CD4-positive, alpha-beta T cell treated with Interleukin-15 for 1 hour (primary cell): ENCODE results near the gene PLCB4.

Experiments used
- DNase-seq: peaks from one replicate; pipeline ENCODE4 v3.0.0-alpha.2; 2020

PLCB4 gene

DNA sequence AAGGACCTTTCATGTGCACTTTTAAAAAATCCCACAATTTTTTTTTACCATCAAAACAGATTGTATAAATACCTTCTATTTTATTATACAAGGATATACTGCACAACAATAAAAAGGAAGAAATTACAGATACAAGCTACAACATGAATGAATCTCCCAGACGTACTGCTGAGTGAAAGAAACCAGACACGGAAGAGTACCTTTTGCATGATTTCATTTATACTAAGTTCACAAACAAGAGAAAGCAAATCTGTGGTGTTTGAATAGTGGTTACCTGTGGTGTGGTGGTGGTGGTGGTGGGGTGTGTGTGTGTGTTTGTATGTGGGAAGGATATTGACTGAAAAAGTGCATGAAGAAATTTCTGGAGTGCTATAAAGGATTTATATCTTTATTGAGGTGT is 6.8 kb upstream of the PLCB4 start:
- DNase-seq: no peak

DNA sequence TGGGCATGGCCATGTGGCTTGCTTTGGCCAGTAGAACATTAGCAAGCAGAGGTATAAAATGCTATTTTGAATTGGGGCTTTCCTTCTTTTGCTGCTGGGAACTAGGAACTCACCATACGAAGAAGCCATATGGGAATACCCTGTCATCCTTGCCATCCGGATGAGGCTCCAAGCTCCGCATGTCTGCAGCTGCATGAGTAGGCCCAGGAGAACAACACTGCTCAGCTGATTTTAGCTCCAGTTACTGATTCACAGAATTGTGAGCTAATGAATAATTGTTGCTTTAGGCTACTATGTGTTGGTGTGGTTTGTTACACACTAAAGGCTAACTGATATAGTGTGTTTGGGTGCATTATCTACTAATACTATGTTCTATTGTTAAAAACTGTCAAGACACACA is 2.7 kb upstream of the PLCB4 start:
- DNase-seq: no peak

DNA sequence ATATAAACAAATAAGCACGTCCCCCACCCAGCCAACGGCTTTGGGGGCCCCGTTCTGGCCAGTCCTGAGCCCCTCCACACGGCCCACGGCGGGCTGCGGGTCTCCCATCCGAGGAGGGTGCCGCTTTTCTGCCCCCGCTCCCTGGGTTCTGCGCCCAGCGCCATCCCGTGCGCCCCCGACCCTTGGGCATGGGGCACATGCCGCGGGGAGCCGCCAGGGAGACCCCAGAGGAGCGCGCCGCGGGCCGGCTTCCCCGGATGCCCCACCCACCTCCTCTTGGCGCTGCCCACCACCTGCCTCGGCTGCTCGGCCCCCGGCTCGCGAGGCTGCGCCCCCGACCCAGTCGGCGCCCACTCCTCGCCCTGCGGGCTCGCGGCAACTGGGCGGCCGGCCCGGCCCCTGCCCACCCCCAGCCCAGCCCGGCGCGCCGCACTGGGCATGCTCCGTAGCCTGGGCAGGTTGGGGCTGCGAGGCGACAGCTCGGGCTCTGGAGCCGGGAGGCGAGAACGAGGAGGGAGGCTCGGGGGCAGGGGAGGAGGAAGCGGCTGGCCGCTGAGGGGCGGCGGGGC is 570 bp upstream of the PLCB4 start:
- no peak for DNase-seq

GRCh38 chr20:9070304-9070703 is 1.4 kb downstream of the PLCB4 start:
- DNase-seq: no peak

DNA sequence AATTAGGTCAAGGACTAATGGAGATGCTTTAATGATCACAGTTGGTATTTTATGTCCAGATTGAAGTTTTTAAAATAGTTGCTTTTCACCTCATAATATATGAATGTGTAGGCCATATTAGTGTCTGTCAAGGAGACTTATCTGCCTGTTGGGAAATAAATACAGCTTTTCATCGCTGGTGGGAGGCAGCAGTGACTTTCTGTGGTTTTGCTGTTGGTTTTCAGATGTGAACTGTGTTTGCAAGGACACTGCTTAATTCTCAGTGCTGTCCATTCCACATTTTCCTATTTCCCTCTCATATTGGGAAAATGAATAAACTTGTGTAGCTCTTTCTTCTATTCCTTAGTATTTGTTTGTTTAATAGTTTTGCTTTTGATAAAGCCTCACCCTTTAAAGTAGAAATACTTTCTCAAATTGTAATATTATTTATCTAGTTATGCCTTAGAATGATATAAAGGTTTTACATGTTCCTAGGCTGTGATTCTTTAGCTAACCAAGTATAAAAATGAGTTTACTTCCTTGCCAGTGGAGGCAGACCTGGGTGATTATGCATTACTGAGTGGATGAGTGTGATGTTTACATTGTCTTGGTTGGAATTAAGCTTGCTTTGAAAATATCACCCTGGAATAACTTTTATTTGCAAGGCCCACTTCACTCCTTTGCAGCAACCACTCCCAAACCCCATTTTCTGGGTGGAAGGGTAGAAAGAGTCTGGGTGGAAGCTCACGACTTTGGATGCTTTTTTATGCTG is 3.3 kb downstream of the PLCB4 start:
- DNase-seq: no peak

DNA sequence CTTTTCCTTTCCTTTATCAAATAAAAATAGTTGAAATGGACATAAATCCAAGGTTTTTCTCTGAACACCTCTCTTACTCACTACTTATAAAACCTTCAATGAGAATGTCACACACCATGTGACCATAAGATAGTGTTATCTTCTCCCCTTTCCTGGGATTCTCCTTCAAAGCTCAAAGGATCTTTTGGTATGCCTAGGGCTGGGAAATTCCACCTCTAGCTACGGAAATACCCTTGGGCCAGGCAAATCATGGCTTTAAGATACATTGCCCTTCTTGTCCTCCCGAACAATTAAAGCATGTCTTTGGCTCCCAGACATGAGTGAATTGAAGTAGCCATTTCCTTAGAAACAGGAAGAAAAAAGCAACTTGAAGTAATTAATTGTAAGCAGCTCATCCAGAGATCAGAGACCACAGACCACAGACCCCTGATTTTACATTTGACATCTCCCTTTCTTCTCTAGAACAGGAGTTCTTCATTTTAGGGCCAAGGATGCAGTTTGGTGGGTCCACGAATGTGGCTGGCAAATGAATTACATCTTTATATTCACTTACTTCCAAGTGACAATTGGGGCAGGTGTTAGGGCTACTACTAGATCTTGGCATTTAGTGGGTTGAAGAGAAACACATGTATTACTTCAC is 4.1 kb downstream of the PLCB4 start:
- DNase-seq: no peak

DNA sequence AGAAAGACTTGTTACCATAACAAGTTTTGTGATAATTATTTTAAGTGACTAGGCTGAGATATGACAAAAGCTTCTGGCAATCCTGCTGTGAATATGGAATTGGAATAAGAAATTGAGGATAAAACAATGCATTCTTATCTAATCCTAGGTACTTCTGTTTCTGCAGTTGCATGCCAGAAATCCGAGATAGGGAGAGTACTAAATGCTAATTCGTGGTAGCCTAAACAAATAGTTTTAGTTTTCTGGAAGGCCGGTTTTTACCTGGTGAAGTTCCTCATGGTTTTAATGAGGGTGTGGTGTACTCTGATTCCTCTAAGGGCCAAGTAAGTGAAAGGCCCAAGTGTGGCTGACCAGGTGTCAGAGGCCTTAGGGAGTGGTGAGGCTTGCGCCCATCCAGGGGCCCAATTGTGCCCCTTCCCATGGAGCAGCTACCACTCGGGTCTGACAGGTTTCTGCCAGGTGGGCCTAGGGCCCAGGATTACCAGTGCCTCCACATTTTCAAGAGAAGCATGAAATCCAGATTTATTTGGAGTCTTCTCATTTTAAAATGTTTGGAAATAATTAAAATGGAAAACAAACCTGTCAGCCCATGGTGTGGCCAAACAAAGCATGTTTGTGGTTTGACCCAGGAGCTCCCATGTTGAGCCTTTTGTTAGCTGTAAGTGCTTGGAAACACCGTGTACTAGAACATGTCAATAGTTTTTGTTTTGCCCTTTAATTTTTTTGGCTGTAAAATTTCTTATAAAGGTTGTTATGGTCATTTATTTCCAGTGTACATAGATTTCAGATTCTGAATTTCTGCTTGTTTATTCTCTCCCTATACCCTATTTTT is 6.6 kb downstream of the PLCB4 start:
- no peak for DNase-seq

- DNase-seq: no peak
Measured at GRCh38 chr20:9076440-9076839, 7.6 kb downstream of the PLCB4 start.

- DNase-seq: no peak
Measured at GRCh38 chr20:9078826-9079731, 10.2 kb downstream of the PLCB4 start.

DNA sequence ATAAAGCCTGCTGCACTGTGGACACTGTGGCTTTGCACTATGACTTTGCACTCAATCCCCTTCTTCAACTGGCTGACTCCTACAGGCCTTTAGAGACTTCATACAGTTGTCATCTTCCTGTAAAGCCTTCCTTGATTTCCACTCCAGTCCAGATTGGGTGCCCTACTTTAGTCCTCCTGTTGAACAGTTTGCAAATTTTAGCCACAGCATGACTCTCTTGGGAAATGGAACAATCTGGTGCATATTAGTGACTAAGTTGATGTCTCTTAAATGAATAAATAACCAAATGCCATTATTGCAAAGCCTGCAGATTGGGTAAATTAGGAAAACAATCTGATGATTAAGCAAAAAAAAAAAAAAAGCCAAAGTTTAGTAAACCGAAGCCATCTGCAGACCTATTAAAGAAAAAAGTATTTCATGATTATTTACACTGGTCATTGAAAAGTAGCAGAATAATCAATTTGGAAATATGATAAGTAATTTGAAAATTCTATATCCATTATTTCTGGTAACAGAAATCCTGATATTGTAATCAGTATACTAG is 12.6 kb downstream of the PLCB4 start:
- no peak for DNase-seq

- no peak for DNase-seq
Measured at GRCh38 chr20:9082741-9083140, 13.9 kb downstream of the PLCB4 start.

DNA sequence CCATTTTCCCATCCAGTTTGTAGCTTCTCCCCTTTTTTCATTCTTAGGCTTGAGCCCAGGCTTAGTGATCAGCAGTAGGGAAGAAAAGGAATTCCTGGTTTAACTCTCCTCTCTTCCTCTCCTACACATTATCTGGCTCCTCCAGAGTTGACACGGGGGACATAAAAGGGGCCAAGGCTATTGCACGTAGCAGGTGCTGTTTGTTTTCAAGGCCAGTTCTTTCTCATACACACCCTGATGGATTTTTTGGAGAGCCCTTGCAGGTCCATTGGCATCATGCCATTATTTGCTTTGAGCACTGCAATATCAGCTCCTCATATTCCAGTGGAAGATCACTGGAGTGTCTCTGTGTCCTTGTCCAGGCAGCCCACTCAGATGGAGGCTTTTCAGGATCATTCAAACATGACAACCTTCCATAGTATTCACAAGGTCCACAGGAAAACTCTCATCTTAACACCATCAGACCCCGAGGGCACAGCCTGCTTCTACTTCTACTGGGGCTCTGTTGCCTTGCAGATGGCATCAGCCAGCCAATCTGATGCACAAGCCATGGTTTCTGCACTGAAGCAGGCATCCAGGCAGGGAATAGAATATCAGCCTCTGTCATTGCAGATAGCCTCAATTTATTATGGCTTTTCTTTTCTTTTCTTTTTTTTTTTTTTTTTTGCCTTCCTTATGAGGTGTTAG is 18.8 kb downstream of the PLCB4 start:
- DNase-seq: no peak

DNA sequence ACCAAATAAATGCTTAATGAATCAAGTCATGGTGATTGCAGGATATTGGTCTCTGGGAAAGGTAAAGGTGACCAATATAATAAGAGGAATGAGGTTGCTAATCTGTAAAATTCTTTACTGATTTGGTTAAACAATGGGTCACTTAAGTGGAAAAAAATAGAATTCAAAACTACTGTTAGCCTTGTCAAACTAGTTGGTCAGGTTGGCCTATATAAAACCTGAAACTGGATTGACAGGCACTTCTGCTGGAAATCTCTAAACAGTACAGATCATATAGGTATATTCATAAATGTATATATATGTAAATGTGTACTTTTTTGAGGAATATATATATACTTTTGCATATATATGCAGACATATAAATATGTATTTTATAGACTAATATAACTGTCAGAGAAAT is 19.7 kb downstream of the PLCB4 start:
- no peak for DNase-seq

DNA sequence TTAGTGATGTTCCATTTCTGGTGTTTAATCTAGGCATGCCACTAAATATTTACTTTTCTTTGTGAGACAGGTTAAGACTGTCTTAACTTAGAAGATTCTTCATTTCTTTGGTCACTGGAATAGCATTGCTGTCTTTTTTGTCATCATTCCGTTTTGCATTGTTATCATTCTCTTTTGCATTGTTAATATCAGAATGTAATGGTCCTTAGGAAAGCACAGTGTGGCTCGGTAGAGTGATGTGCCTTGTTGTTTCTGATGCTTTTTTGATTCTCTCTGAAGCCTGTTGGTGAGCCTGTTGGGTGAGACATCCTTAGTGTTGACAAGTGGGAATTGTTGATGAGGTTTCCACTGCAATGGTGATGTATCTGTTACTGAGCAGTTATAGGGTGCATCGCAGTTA is 23.2 kb downstream of the PLCB4 start:
- no peak for DNase-seq

DNA sequence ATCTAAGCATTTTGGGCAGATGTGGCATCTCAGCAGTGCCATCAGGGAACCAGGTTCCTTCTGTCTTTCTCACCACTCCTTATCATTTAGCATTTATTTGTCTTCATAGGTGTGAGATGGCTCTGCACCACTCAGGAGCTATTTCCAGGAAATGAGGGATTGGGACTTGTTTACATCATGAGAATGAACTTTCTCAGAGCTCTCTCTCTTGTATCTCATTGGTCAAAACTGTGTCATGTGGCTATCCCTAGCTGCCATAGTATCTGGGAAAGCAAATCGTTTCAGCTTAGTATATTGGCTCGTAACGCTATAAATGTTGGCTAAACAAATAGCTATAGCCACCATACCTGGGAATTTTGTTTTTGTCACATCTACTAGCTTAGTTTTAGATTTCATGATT is 23.8 kb downstream of the PLCB4 start:
- no peak for DNase-seq

DNA sequence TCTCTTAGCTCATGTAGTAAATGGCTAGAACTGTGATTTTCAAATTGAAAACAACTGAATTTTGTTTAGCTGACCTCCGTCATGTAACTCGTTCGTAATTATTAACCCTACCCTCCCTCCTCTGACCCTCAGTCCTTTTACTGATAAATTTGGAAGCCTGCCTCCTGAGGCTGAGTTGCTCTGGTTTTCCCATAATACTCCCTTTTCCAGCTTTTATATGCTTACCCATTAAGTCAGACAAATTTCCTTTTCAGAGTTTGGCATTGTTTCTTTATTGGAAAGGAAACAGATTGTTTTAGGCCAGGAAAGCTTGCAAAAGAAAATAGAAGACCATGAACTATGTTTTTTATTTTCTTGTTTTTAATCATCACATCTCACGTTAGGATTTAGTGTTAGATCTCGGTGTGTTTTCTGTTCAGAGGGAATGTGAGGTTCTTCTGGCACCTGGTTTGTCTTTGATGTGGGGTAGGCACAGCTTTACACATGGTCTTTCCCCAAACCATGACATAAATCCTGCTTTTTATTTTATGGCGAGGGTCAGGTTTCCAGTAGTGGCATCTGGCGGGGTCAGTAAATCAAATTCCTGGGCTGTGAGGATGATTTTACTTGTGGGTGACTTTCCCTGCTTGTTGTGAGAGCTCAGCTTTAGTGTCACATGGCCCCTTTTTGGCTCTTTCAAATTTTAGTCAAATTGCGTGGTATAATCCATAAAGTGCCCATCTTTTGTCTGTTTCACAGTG is 24.5 kb downstream of the PLCB4 start:
- DNase-seq: no peak

- no peak for DNase-seq
Measured at GRCh38 chr20:9099372-9099771, 30.5 kb downstream of the PLCB4 start.

- no peak for DNase-seq
Measured at GRCh38 chr20:9100691-9101090, 31.8 kb downstream of the PLCB4 start.

DNA sequence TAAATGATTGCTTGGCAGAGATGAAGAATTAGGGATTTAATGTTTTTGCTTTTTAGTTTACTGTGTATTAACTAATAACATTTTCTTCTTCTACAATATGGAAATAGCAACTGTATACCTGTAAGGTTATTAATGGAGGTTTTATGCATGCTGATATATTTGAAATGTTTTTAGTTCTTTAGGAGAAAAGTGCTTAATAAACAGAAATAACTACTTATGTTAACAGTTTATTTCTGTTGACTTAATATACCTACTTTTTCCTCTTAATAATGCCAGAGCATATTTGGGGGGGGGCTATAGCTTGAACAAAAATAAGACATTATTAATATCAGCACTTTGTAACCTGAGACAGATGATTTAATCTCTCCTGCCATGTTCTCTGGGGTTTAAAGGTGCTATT is 33.6 kb downstream of the PLCB4 start:
- no peak for DNase-seq

- DNase-seq: no peak
Measured at GRCh38 chr20:9103955-9104354, 35.1 kb downstream of the PLCB4 start.

GRCh38 chr20:9108260-9108659 is 39.4 kb downstream of the PLCB4 start:
- DNase-seq: no peak
